Astrocyte (in vitro differentiated cells and primary cell): ENCODE results near the gene SNRNP70. TPM values are rescaled to one million over a fixed set of nuclear protein-coding genes. Genes with fewer than 3 reads are reported as not detected.

Experiments used
- DNase-seq: peaks from one replicate; pipeline ENCODE4 v3.0.0-alpha.2; 2010; ENCODE audit warnings: low read depth
- FAIRE-seq: peaks from 2 replicates; lab custom pipeline; 2011; peaks lifted over from hg19 to GRCh38; lab: Jason Lieb, UNC
- H2AFZ ChIP-seq: 2 replicates; pipeline ENCODE4 v1.6.0; 2012; ENCODE audit warnings: low read depth, low read length, inconsistent platforms
- H3K27ac ChIP-seq: 2 replicates; pipeline ENCODE4 v1.5.1; 2011; ENCODE audit warnings: low read depth, low read length, inconsistent platforms
- H3K27me3 ChIP-seq: 2 replicates; pipeline ENCODE4 v1.6.0; 2011; ENCODE audit warnings: low read length, inconsistent platforms; ENCODE audit not compliant: insufficient read depth
- H3K36me3 ChIP-seq: 2 replicates; pipeline ENCODE4 v1.5.1; 2011; ENCODE audit warnings: low read length, inconsistent platforms; ENCODE audit not compliant: insufficient read depth
- H3K4me1 ChIP-seq: 2 replicates; pipeline ENCODE4 v1.5.1; 2011; ENCODE audit warnings: low read length, inconsistent platforms; ENCODE audit not compliant: insufficient read depth
- H3K4me2 ChIP-seq: 2 replicates; pipeline ENCODE4 v1.6.0; 2012; ENCODE audit warnings: low read length, inconsistent platforms
- H3K4me3 ChIP-seq: 2 replicates; pipeline ENCODE4 v1.5.1; 2011; ENCODE audit warnings: low read depth, mild to moderate bottlenecking, low read length, inconsistent platforms; ENCODE audit not compliant: insufficient read depth
- H3K79me2 ChIP-seq: 2 replicates; pipeline ENCODE4 v1.6.0; 2012; ENCODE audit warnings: mild to moderate bottlenecking, low read length, inconsistent platforms; ENCODE audit not compliant: insufficient read depth
- H3K9ac ChIP-seq: 2 replicates; pipeline ENCODE4 v1.6.0; 2012; ENCODE audit warnings: mild to moderate bottlenecking, low read length, inconsistent platforms
- H3K9me3 ChIP-seq: 2 replicates; pipeline ENCODE4 v1.5.1; 2012; ENCODE audit warnings: low read depth, mild to moderate bottlenecking, low read length, inconsistent platforms; ENCODE audit not compliant: insufficient read depth
- H4K20me1 ChIP-seq: 2 replicates; pipeline ENCODE4 v1.6.0; 2012; ENCODE audit warnings: low read length, inconsistent platforms; ENCODE audit not compliant: insufficient read depth
- H3K27ac Mint-ChIP-seq: one replicate; pipeline ENCODE4 v1.8.0; 2021; ENCODE audit warnings: mild to moderate bottlenecking, mixed read lengths; ENCODE audit not compliant: unreplicated experiment
- H3K27me3 Mint-ChIP-seq: one replicate; pipeline ENCODE4 v1.8.0; 2021; ENCODE audit warnings: low read depth, mixed read lengths; ENCODE audit not compliant: unreplicated experiment
- H3K36me3 Mint-ChIP-seq: one replicate; pipeline ENCODE4 v1.8.0; 2021; ENCODE audit warnings: low read depth, mixed read lengths; ENCODE audit not compliant: unreplicated experiment
- H3K4me1 Mint-ChIP-seq: one replicate; pipeline ENCODE4 v1.8.0; 2021; ENCODE audit warnings: low read depth, mixed read lengths; ENCODE audit not compliant: unreplicated experiment
- H3K4me3 Mint-ChIP-seq: one replicate; pipeline ENCODE4 v1.8.0; 2021; ENCODE audit warnings: mild to moderate bottlenecking, moderate library complexity, mixed read lengths; ENCODE audit not compliant: unreplicated experiment
- H3K9me3 Mint-ChIP-seq: one replicate; pipeline ENCODE4 v1.8.0; 2021; ENCODE audit warnings: mild to moderate bottlenecking, mixed read lengths; ENCODE audit not compliant: unreplicated experiment
- EZH2 ChIP-seq: IDR thresholded peaks from 2 replicates; pipeline ENCODE4 v1.6.1; 2012; ENCODE audit warnings: mild to moderate bottlenecking, low read length, inconsistent platforms; ENCODE audit not compliant: insufficient read depth
- total RNA-seq: library from RNA; stranded (reverse); gene quantifications from 2 replicates; pipeline ENCODE4 v1.2.1, GENCODE V29; 2021
- TF ChIP-seq, protein P1 (sequence below): IDR thresholded peaks from 2 replicates; pipeline ENCODE4 v1.5.1; 2011; ENCODE audit warnings: low read depth, mild to moderate bottlenecking, inconsistent platforms, low read length, moderate library complexity; ENCODE audit not compliant: insufficient read depth

Gene SNRNP70
- total RNA-seq, 1 donor from 2014 or later: 177 TPM

- Histone ChIP-seq H3K79me2 (no peaks in the 10 kb centered on the region), H3K36me3 (no peaks in the 10 kb centered on the region), H3K27ac (peak overlapping the region; percentile 19), H3K4me1 (peaks cover 4% of the 10 kb centered on the region), H3K27me3 (peaks cover 3% of the 10 kb centered on the region), H3K9me3 (no peaks in the 10 kb centered on the region), H3K9ac (peak overlapping the region; percentile 48), H3K4me2 (peak overlapping the region; percentile 85), H4K20me1 (no peaks in the 10 kb centered on the region), H2AFZ (peak overlapping the region; percentile 95), H3K4me3 (peak overlapping the region; percentile 47)
- DNase-seq (peak; percentile 86), FAIRE-seq (peak; percentile 65)
- no peak overlapping the region for H3K27ac Mint-ChIP-seq
- TF ChIP-seq, protein P1, sequence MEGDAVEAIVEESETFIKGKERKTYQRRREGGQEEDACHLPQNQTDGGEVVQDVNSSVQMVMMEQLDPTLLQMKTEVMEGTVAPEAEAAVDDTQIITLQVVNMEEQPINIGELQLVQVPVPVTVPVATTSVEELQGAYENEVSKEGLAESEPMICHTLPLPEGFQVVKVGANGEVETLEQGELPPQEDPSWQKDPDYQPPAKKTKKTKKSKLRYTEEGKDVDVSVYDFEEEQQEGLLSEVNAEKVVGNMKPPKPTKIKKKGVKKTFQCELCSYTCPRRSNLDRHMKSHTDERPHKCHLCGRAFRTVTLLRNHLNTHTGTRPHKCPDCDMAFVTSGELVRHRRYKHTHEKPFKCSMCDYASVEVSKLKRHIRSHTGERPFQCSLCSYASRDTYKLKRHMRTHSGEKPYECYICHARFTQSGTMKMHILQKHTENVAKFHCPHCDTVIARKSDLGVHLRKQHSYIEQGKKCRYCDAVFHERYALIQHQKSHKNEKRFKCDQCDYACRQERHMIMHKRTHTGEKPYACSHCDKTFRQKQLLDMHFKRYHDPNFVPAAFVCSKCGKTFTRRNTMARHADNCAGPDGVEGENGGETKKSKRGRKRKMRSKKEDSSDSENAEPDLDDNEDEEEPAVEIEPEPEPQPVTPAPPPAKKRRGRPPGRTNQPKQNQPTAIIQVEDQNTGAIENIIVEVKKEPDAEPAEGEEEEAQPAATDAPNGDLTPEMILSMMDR: no peak
- no peak for TF ChIP-seq EZH2
- H3K4me1 Mint-ChIP-seq: peaks cover 5% of the 10 kb centered on the region
- peaks cover 15% of the 10 kb centered on the region for H3K36me3 Mint-ChIP-seq
- H3K27me3 Mint-ChIP-seq: peaks cover 9% of the 10 kb centered on the region
- H3K9me3 Mint-ChIP-seq: peaks cover 3% of the 10 kb centered on the region
- peak overlapping the region; percentile 77 for H3K4me3 Mint-ChIP-seq
Observed at GRCh38 chr19:49127674-49128544, 42.7 kb downstream of the SNRNP70 start.

- TF ChIP-seq, protein P1: no peak
- TF ChIP-seq EZH2: no peak
- Histone ChIP-seq H3K4me2 (peak overlapping the region; percentile 85), H3K79me2 (no peaks in the 10 kb centered on the region), H3K9ac (no peak overlapping the region), H3K27ac (no peak overlapping the region), H3K36me3 (no peaks in the 10 kb centered on the region), H4K20me1 (no peaks in the 10 kb centered on the region), H3K27me3 (peaks cover 2% of the 10 kb centered on the region), H3K9me3 (no peaks in the 10 kb centered on the region), H3K4me1 (peaks cover 4% of the 10 kb centered on the region), H2AFZ (no peak overlapping the region), H3K4me3 (no peak overlapping the region)
- H3K27ac Mint-ChIP-seq: no peak overlapping the region
- H3K4me3 Mint-ChIP-seq: peak overlapping the region; percentile 77
- no peak for FAIRE-seq
- H3K9me3 Mint-ChIP-seq: peaks cover 3% of the 10 kb centered on the region
- H3K27me3 Mint-ChIP-seq: peaks cover 5% of the 10 kb centered on the region
- H3K36me3 Mint-ChIP-seq: peaks cover 17% of the 10 kb centered on the region
- DNase-seq: no peak
- H3K4me1 Mint-ChIP-seq: peaks cover 5% of the 10 kb centered on the region
Observed at GRCh38 chr19:49128545-49129237, 43.4 kb downstream of the SNRNP70 start.
